Esophagus muscularis mucosa (tissue), 4 donors: Measurements from ENCODE around the gene YWHAE.

Source experiments
- CTCF ChIP-seq, 3 experiments: fragments of 200-600 bp in 2 of 3; fragments of 450-650 bp in 1 of 3; sonication (generic) in 2 of 3; IDR thresholded peaks; one replicate each; pipeline ENCODE4 v1.5.1; 2017 to 2019; ENCODE audit warnings: antibody characterized with exemption in 3 of 3, mild to moderate bottlenecking in 2 of 3, moderate library complexity in 1 of 3
- EP300 ChIP-seq: sonication (generic); formaldehyde crosslinking; IDR thresholded peaks from one replicate; pipeline ENCODE4 v1.6.1; 2017; ENCODE audit warnings: antibody characterized with exemption
- POLR2A ChIP-seq: fragments of 450-650 bp; IDR thresholded peaks from one replicate; pipeline ENCODE4 v1.6.1; 2017; ENCODE audit warnings: antibody characterized with exemption, moderate library complexity, mild to moderate bottlenecking, low read depth
- POLR2AphosphoS5 ChIP-seq, 2 donors: sonication (generic); formaldehyde crosslinking; IDR thresholded peaks; one replicate each; pipeline ENCODE4 v1.6.1; 2017; ENCODE audit warnings: antibody characterized with exemption in 2 of 2

DNA sequence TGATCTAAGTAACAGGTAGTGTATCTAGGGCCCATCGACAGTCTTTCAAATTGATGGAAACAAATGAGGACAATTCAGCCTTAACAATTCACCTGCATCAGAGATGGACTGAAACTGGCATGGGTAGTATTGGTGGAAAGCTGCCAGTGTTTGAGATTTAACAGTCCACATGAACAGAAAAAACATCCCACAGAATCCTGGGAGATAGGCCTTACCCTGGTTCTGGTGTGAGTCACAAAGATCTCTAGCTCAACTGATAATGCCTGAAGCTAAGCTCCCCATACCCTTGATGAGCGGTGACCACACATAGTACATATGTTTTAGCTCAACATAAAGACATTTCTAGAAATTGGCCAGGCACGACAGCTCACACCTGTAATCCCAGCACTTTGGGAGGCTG lies 34.1 kb upstream of the YWHAE start:
- no peak for TF ChIP-seq CTCF (IDR thresholded peaks at IDR 0.05)
- no peak for TF ChIP-seq POLR2A
- TF ChIP-seq POLR2AphosphoS5 (IDR thresholded peaks at IDR 0.05): no peak
- TF ChIP-seq EP300: no peak
